Activated CD8-positive, alpha-beta memory T cell treated with anti-CD3 and anti-CD28 coated beads for 4 hours (primary cell): ENCODE data around the gene C5AR1.
"Not testable (repeated sequence)": the region's sequence is repeated elsewhere in the genome, so short reads cannot be mapped to it uniquely, and the experiment has no call there.

Experiments used
- DNase-seq, 2 donors: peaks; one replicate each; pipeline ENCODE4 v3.0.0-alpha.2; 2020; ENCODE audit warnings: low read depth in 2 of 2

Gene C5AR1

GRCh38 chr19:47309608-47310007, at the start of gene C5AR1:
Gene C5AR1 (plus strand): TSS chr19:47309861. CDS start chr19:47309896, 35 bp downstream.
- DNase-seq, result no peak

GRCh38 chr19:47260476-47260875, 49.2 kb upstream of the C5AR1 start:
- DNase-seq, result no peak

- not testable (repeated sequence) for DNase-seq
Observed at GRCh38 chr19:47261946-47262793, 47.5 kb upstream of the C5AR1 start.

DNA sequence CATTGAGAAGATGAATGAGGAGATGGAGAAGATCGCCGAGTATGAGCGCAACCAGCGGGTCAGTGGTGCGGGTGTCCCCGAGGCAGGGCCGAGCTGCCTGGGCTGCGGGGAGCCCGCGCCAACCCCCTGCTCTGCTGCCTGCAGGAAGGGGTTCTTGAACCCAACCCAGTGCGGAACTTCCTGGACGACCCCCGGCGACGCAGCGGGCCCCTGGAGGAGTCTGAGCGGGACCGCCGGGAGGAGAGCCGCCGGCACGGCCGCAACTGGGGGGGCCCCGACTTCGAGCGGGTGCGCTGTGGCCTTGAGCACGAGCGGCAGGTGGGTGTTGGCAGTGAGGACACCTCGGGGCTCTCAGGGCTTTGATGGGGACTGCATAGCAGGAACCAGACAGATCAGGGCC, 45.0 kb upstream of the C5AR1 start:
- no peak for DNase-seq

DNA sequence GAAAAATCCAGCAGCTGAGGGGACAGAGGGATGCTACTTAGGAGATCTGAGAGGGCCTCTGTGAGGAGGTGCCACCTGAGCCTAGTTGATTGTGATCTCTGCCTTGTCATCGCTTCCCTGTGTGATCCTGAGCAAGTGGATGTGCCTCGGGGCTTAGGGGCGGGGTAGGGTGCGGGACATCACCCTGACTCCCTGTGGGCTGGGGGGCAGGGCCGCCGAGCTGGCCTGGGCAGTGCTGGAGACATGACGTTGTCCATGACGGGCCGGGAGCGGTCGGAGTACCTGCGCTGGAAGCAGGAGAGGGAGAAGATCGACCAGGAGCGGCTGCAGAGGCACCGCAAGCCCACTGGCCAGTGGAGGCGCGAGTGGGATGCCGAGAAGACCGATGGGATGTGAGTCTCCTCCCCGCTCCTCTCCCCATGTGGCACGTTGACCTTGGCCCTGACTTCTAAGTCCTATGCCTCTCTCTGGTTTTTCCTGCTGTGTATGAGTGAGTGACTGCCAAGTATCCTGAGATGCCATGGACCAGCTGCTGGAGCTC, 43.2 kb upstream of the C5AR1 start:
- no peak for DNase-seq

GRCh38 chr19:47267350-47267759, 42.3 kb upstream of the C5AR1 start:
- no peak for DNase-seq

GRCh38 chr19:47268028-47268427, 41.6 kb upstream of the C5AR1 start:
- no peak for DNase-seq

GRCh38 chr19:47269596-47269995, 40.1 kb upstream of the C5AR1 start:
- no peak for DNase-seq

GRCh38 chr19:47270408-47270807, 39.3 kb upstream of the C5AR1 start:
- DNase-seq, result no peak

DNA sequence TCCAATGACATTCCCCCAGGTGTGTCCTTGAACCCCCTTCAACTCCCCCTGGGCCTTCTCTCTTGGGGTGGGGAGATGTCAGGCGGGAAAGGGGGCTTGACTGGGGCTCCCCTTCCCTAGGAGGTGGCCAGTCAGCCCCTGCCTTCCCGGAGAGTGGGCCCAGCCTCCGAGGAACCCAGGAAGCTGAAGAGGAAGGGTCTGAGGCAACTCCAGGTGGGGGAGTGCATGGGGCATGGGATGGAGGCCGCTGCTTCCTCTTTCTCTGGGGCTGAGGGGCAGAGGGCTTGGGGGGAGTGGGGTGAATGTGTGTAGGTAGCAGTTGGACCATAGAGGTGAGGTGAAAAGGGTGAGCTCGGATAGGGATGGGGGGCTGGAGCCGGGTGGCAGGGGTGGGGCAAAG, 37.7 kb upstream of the C5AR1 start:
- no peak for DNase-seq

DNA sequence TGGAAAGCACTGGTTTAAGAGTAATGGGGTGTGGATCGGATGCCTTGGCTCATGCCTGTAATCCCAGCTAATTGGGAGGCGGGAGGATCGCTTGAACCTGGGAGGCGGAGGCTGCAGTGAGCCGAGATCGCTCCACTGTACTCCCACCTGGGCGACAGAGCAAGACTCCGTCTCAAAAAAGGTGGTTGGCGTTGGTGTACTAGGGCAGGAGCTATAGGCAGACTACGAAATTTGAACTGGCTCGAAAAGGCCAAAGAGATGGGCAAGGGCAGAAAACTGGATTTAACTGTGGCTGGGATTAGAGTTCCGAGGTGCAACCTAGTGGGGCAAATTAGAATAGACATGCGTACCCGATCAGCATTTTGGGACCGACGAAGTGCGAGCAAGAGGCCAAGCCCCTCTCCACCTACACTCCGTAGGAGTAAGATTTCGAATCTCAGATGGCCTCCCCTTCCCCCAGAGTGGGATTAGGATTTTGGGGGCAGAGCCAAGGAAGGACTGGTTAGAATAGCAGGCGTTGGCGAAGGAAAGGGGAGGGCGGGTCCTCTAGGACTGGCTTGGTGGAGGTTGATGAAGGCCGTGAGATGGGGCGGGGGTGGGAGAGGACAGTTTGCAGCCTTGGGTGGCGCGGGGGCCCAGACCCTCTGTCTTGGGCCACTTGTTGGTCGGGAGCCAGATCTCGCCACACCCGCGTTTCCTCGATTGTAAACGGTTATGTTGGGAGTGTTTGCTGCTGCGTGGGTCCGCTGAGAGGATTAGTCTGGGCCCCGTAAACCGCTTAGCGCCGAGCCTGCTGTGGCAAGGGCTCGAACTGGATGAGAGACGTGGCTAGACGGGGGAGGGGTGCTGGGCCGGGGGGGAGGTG, 37.0 kb upstream of the C5AR1 start:
- peak; percentile 22 to 48 for DNase-seq

DNA sequence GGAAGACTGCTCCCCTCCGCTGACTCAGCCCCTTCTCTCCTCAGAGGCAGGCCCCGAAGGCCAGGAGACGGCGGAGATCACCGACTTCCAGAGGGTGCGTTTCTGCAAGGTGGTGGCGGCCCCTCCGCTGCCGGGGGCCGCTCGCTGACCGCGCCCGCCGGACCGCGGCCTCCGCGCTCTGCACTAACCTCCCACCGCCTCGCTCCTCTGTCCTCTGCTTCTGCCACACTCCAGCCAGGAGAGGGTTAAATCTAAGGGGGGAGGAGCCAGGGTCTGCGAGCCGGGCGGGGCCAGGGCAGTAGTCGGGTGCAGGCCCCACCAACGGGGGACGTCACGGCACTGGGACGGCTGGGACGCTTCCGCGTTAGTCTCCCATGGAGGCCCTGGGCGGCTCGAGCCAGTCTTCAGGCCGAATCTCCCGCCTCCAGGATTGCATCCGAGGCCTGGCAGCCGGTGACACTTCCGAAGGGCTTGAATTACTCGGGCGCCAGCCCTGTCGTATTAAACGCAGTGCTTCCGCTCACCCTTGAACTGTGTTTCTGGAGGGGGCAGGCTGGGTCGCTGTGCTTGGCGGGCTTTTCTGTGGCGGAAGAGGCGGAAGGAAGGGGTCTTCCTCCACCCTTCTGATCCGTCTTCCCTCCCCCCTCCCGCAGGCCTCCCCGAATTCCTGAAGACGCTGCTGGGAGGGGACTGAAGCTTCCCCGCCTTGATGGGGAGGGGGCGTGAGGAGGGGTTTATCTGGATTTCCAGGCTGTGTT, 36.2 kb upstream of the C5AR1 start:
- DNase-seq, result peak; percentile 76 to 81

DNA sequence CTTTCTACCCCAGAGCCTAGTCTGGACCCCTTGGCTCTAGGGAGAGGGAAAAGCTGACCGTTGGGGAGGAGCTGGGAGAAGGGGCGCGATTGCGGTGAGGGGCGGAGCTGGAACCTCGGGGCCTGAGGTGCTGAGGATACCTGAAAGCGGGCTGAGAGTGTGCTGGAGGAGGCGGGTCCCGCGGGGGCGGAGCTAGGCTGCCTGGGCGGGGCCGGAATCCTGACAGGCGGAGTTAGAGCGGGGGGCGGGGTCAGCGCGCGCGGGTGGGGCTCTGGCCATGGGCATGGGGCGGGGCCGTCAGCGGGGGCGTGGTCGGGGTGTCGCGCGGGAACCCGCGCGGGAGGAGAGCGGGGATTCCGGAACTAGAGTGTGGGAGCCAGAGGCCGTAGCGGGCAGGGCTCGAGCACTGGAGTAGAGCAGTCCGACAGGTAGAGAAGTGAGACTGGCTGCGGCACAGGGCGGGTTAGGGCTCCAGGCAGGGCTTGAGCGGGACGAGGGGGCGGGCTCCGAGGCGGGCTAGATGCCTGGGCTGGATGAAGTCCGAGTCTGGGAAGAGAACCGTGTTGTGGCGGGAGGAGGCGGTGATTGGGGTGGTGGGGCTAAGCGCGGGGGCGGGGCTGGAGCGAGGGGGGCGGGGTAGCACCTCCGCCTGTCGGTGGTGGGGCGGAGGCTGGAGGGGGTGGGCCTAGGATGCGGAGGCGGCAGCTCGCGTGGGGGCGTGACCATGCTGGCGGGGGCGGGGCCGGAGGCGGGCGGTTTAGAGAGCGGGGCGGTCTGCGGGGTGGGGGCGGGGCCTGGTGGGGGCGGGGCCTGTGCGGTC, 35.4 kb upstream of the C5AR1 start, which contains the start of gene INAFM1:
Gene INAFM1 (plus strand): TSS at position 815 of the 820 bp plus-strand sequence. CDS start 35 bp downstream, outside the sequence.
- peak; percentile 99 for DNase-seq

DNA sequence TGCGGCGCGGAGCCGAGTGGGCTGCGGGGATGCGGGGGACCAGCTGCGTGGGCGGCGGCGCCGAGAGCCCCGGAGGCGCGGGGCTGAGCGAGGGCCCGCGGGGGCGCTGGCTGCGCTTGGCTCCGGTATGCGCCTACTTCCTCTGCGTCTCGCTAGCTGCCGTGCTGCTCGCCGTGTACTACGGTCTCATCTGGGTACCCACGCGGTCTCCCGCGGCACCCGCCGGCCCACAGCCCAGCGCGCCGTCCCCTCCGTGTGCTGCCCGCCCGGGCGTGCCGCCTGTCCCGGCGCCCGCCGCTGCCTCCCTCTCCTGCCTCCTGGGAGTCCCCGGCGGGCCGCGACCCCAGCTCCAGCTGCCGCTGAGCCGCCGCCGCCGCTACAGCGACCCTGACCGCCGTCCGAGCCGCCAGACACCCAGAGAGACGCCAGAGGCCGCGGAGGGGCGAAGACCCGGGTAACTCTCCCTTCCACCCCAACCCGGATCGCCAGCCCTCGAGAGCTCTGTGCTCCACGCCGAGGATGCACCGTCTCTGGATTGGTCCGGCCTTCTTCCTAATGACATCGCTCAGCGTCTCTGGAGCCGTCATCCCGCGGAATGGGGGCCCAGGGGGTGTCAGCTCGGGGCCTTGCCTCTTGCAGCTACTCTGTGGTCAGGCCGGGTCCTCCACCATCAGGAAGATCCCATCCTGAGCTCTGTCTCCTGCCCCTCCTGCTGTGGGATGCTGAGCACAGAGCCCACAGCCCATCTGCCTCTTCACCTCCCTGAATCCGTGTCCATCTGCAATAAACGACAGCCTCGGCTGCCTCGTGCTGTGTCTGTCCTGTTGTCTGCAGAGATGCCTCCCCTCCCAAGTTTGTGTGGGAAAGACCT, 34.5 kb upstream of the C5AR1 start:
- no peak for DNase-seq

- no peak for DNase-seq
Observed at GRCh38 chr19:47275791-47276461, 33.7 kb upstream of the C5AR1 start.

DNA sequence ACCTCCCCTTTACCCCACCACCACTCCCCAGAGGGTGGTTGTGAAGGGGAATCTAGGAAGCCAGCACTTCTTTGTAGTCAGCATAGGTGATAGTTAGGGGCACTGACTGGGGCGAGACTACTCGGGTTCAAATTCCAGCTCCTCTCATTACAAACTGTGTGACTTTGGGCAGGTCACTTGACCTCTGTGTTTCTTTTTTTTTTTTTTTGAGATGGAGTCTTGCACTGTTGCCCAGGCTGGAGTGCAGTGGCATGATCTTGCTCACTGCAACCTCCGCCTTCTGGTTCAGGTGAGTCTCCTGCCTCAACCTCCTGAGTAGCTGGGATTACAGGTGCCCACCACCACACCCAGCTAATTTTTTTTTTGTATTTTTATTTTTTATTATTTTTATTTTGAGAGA, 33.1 kb upstream of the C5AR1 start:
- not testable (repeated sequence) for DNase-seq

DNA sequence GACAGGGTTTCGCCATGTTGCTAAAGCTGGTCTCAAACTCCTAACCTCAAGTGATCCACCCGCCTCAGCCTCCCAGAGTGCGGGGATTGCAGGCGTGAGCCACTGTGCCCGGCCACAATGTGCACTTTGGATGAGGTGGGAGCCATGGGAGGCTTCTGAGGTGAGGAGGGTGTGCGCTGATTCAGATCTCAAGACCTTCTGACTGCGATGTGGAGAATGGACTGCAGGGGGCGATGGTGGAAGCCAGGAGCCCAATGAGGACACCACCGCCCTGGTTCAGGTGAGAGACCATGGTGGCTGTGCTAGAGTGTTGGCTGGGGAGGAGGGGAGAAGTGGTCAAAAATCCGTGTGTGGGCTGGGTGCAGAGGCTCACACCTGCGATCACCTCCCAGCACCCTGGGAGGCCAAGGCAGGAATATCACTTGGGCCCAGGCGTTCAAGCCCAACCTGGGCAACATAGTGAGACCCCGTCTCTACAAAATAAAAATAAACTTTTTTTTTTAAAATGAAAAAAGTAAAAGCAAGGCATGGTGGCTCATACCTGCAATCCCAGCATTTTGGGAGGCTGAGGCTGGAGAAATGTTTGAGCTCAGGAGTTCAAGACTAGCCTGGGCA, 29.4 kb upstream of the C5AR1 start:
- no peak for DNase-seq

DNA sequence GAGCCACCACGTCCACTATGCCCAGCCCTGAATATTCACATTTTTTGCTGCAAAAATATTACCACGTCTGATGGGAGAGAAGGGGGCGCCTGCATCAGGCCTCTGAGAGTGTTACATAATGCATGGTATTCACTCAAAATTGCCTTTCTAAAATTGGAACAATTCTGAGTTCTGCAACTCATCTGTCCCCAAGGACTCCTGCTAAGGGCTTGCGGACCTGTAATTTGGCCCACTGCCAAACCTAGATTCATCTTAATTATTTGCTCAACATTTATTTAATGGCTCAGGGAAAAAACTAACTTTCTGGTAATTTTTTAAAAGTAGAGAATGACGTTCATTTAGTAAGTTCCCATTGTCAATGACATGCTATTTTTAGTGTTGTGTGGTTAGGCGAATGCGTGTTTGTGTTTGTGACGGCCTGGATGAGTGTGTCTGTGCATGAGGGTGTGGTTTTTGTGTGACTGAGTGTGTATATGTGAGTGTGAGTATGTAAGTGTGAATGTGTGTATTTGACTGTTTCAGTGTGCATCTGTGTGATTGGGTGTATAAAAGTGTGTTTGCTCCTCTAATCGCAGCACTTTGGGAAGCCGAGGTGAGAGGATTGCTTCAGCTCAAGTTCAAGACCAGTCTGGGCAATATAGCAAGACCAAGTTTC, 26.1 kb upstream of the C5AR1 start:
- no peak for DNase-seq
